Upper lobe of left lung (tissue), 4 donors: ENCODE results near the gene LRCH1.

Experiments
- EP300 ChIP-seq, 4 donors: sonication (generic); formaldehyde crosslinking; IDR thresholded peaks; one replicate each; pipeline ENCODE4 v1.5.1; 2017; ENCODE audit warnings: antibody characterized with exemption in 4 of 4, control low read depth in 2 of 4
- POLR2A ChIP-seq, 4 donors: fragments of 450-650 bp; IDR thresholded peaks; one replicate each; pipeline ENCODE4 v1.5.1; 2016 to 2017; ENCODE audit warnings: antibody characterized with exemption in 4 of 4, mild to moderate bottlenecking in 2 of 4
- POLR2AphosphoS5 ChIP-seq, 2 donors: sonication (generic); formaldehyde crosslinking; IDR thresholded peaks; one replicate each; pipeline ENCODE4 v1.5.1; 2017; ENCODE audit warnings: antibody characterized with exemption in 2 of 2
- TF ChIP-seq, protein P1 (sequence below), 6 experiments: fragments of 450-650 bp in 4 of 6; fragments of 200-600 bp in 2 of 6; sonication (generic) in 2 of 6; IDR thresholded peaks; one replicate each; pipeline ENCODE4 v1.5.1; 2016 to 2019; ENCODE audit warnings: antibody characterized with exemption in 6 of 6

DNA sequence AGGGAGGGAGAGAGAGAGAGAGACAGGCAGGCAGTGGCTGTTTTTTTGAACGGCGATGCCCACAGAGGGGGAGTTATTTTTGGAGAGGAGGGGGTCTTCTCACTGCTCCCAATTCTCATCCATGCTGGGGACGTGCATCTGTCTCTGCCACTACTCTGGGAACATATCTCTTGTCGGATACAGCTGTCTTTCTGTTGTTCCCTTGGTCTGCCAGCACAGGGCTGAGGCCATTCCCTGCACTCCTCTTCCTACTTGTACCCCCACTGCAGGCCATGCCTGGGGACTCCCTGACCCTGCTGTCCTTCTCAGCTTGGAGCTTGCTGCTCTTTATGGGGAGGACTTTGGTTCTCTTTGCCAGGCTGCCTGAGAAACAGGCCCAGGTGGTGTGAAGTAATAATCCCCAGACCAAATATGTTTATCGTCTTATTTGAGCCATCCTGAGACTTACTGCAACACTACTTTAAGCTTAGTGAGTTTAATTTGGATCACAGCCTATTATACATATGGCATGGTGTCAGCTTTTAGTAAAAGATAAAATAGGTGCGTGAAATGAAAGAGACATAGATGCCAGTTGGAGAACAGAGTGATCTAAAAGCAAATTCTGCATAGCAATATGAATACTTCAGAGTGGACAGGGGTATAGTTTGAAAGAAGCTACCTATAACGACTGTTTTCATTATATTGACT lies 19.1 kb downstream of the LRCH1 start:
- TF ChIP-seq POLR2A (IDR thresholded peaks at IDR 0.05) (no peak), EP300 (IDR thresholded peaks at IDR 0.05) (no peak), POLR2AphosphoS5 (IDR thresholded peaks at IDR 0.05) (no peak)
- TF ChIP-seq, protein P1, sequence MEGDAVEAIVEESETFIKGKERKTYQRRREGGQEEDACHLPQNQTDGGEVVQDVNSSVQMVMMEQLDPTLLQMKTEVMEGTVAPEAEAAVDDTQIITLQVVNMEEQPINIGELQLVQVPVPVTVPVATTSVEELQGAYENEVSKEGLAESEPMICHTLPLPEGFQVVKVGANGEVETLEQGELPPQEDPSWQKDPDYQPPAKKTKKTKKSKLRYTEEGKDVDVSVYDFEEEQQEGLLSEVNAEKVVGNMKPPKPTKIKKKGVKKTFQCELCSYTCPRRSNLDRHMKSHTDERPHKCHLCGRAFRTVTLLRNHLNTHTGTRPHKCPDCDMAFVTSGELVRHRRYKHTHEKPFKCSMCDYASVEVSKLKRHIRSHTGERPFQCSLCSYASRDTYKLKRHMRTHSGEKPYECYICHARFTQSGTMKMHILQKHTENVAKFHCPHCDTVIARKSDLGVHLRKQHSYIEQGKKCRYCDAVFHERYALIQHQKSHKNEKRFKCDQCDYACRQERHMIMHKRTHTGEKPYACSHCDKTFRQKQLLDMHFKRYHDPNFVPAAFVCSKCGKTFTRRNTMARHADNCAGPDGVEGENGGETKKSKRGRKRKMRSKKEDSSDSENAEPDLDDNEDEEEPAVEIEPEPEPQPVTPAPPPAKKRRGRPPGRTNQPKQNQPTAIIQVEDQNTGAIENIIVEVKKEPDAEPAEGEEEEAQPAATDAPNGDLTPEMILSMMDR (IDR thresholded peaks at IDR 0.05), result no peak
